HCT116 (cell line): ENCODE results near the gene EXOC4. TPM values are rescaled to one million over a fixed set of nuclear protein-coding genes. Genes with fewer than 3 reads are reported as not detected.

Source experiments
- ATAC-seq: fragments of 200-7000 bp; cut with Tn5 transposase; 2 replicates; pipeline ENCODE4 v1.9.1; 2020; ENCODE audit warnings: mild to moderate bottlenecking, moderate library complexity
- BruUV-seq: library from RNA; stranded (reverse); fragments of 400-500 nt; replicated peaks from 2 replicates; lab custom pipeline; 2021; lab: Mats Ljungman, UMichigan
- CTCF ChIA-PET: fragments of 300-600 bp; sonication (Branson Sonifier 250); formaldehyde crosslinking; loops from one replicate; lab custom pipeline; 2021; ENCODE audit warnings: antibody characterized with exemption; lab: Charles Lee
- POLR2A ChIA-PET: fragments of 300-600, 350-600 bp; sonication (Branson Sonifier 250); formaldehyde crosslinking; loops from one replicate; lab custom pipeline; 2021; ENCODE audit warnings: antibody characterized with exemption; lab: Charles Lee
- RAD21 ChIA-PET, 2 experiments: fragments of 300-600 bp; sonication (Branson Sonifier 250); formaldehyde crosslinking; loops; one replicate each; lab custom pipeline; 2023; ENCODE audit warnings: low total read pairs in 2 of 2; ENCODE audit not compliant: uncharacterized antibody in 2 of 2, unreplicated experiment in 2 of 2, low non-redundant PET in 1 of 2; lab: Charles Lee
- DNase-seq: peaks from one replicate; pipeline ENCODE4 v3.0.0-alpha.2; 2010; ENCODE audit warnings: low read depth, low spot score
- H2AFZ ChIP-seq: fragments of 200-600 bp; shearing (Covaris generic), sonication (generic); 2 replicates; pipeline ENCODE4 v1.6.1; 2017; ENCODE audit warnings: low read depth, mixed run types, mixed read lengths, antibody characterized with exemption, low read length; ENCODE audit not compliant: poor library complexity, severe bottlenecking
- H3K27ac ChIP-seq: 2 replicates; pipeline ENCODE4 v1.5.1; 2012; ENCODE audit warnings: low read depth, low read length
- H3K27me3 ChIP-seq: fragments of 200-600 bp; sonication (generic); 2 replicates; pipeline ENCODE4 v1.6.1; 2016; ENCODE audit warnings: mixed run types, low read length, mixed read lengths; ENCODE audit not compliant: insufficient read depth
- H3K36me3 ChIP-seq, 2 experiments: fragments of 200-500 bp in 1 of 2; fragments of 200-600 bp in 1 of 2; sonication (Bioruptor generic) in 1 of 2; sonication (generic) in 1 of 2; 2 replicates each; pipeline versions ENCODE4 v1.5.1 to v1.6.1; 2014 to 2016; ENCODE audit warnings: low read length in 2 of 2, inconsistent platforms in 1 of 2, mixed read lengths in 1 of 2, mixed run types in 1 of 2; ENCODE audit not compliant: insufficient read depth in 2 of 2, control insufficient read depth in 1 of 2
- H3K4me1 ChIP-seq, 2 experiments: fragments of 200-600 bp in 1 of 2; sonication (generic) in 1 of 2; 2 replicates each; pipeline versions ENCODE4 v1.5.1 to v1.6.1; 2012 to 2017; ENCODE audit warnings: low read length in 2 of 2, inconsistent platforms in 1 of 2, mild to moderate bottlenecking in 1 of 2, mixed read lengths in 1 of 2, mixed run types in 1 of 2, moderate library complexity in 1 of 2; ENCODE audit not compliant: insufficient read depth in 2 of 2, control insufficient read depth in 1 of 2
- H3K4me2 ChIP-seq: fragments of 200-600 bp; sonication (generic); 2 replicates; pipeline ENCODE4 v1.6.1; 2017; ENCODE audit warnings: mixed run types, low read length, mixed read lengths
- H3K4me3 ChIP-seq, 2 experiments: fragments of 200-600 bp in 1 of 2; sonication (generic) in 1 of 2; replicated peaks in 1 of 2; 2 replicates each; pipeline ENCODE4 v1.5.1; 2011 to 2016; ENCODE audit warnings: low read length in 2 of 2, control low read depth in 1 of 2, low read depth in 1 of 2, mild to moderate bottlenecking in 1 of 2, mixed read lengths in 1 of 2, mixed run types in 1 of 2
- H3K79me2 ChIP-seq: fragments of 200-600 bp; sonication (generic); 2 replicates; pipeline ENCODE4 v1.6.1; 2017; ENCODE audit warnings: mild to moderate bottlenecking, mixed run types, low read length, moderate library complexity, mixed read lengths; ENCODE audit not compliant: insufficient read depth
- H3K9ac ChIP-seq: fragments of 200-600 bp; sonication (generic); 2 replicates; pipeline ENCODE4 v1.6.1; 2016; ENCODE audit warnings: low read length, mixed read lengths
- H3K9me2 ChIP-seq: fragments of 200-600 bp; sonication (generic), shearing (Covaris generic); 2 replicates; pipeline ENCODE4 v1.6.1; 2017; ENCODE audit warnings: mixed run types, mild to moderate bottlenecking, moderate library complexity; ENCODE audit not compliant: insufficient read depth
- H3K9me3 ChIP-seq, 2 experiments: fragments of 200-500 bp in 1 of 2; fragments of 200-600 bp in 1 of 2; sonication (Bioruptor generic) in 1 of 2; sonication (generic) in 1 of 2; 2 replicates each; pipeline ENCODE4 v1.6.1; 2014 to 2017; ENCODE audit warnings: low read length in 2 of 2, mixed read lengths in 2 of 2, inconsistent platforms in 1 of 2, low read depth in 1 of 2, mild to moderate bottlenecking in 1 of 2, mixed run types in 1 of 2, moderate library complexity in 1 of 2; ENCODE audit not compliant: control insufficient read depth in 1 of 2, insufficient read depth in 1 of 2
- H4K20me1 ChIP-seq: fragments of 200-600 bp; sonication (generic), shearing (Covaris generic); 2 replicates; pipeline ENCODE4 v1.6.1; 2017; ENCODE audit warnings: mixed run types, mild to moderate bottlenecking, moderate library complexity; ENCODE audit not compliant: insufficient read depth
- EGR1 ChIP-seq: IDR thresholded peaks from 2 replicates; pipeline ENCODE4 v1.6.1; 2012; ENCODE audit warnings: low read depth
- EZH2phosphoT487 ChIP-seq: fragments of 200-600 bp; IDR thresholded peaks from 2 replicates; pipeline ENCODE4 v1.6.1; 2018; ENCODE audit warnings: antibody characterized with exemption, borderline replicate concordance
- JUND ChIP-seq: IDR thresholded peaks from 2 replicates; pipeline ENCODE4 v1.6.1; 2012
- RAD21 ChIP-seq: IDR thresholded peaks from 2 replicates; pipeline ENCODE4 v1.6.1; 2012; ENCODE audit warnings: low read depth, mild to moderate bottlenecking
- SIN3A ChIP-seq: IDR thresholded peaks from 2 replicates; pipeline ENCODE4 v1.6.1; 2012; ENCODE audit warnings: low read depth
- SRF ChIP-seq: IDR thresholded peaks from 2 replicates; pipeline ENCODE4 v1.6.1; 2012; ENCODE audit warnings: low read depth
- TCF7L2 ChIP-seq: IDR thresholded peaks from 2 replicates; pipeline ENCODE4 v1.7.0; 2011; ENCODE audit warnings: borderline replicate concordance, inconsistent platforms; ENCODE audit not compliant: insufficient read depth, insufficient read length; ENCODE audit errors: extremely low read depth
- YY1 ChIP-seq: IDR thresholded peaks from 2 replicates; pipeline ENCODE4 v1.6.1; 2011; ENCODE audit warnings: low read length, low read depth, moderate library complexity, mild to moderate bottlenecking; ENCODE audit not compliant: insufficient replicate concordance; ENCODE audit errors: extremely low read depth
- ZFX ChIP-seq: fragments of 450-650 bp; IDR thresholded peaks from 2 replicates; pipeline ENCODE4 v1.6.1; 2017
- ZNF274 ChIP-seq: fragments of 200-500 bp; sonication (Bioruptor generic); IDR thresholded peaks from 2 replicates; pipeline ENCODE4 v1.6.1; 2014; ENCODE audit warnings: mild to moderate bottlenecking, low read depth, low read length, inconsistent platforms
- intact Hi-C: fragments of 100-400 bp; cut with micrococcal nuclease; formaldehyde crosslinking; loops from 2 replicates; pipeline ENCODE4 v1.10.0; 2022
- total RNA-seq: library from RNA; stranded (reverse); gene quantifications from one replicate; pipeline ENCODE4 v1.2.1, GENCODE V29; 2021; ENCODE audit not compliant: unreplicated experiment
- TF ChIP-seq, protein P1 (sequence below): IDR thresholded peaks from 2 replicates; pipeline ENCODE4 v1.6.1; 2011; ENCODE audit warnings: mild to moderate bottlenecking, low read length, moderate library complexity; ENCODE audit not compliant: insufficient replicate concordance; ENCODE audit errors: extremely low read depth
- TF ChIP-seq, protein P2 (sequence below), 3 experiments: fragments of 200-600 bp in 1 of 3; sonication (generic) in 1 of 3; IDR thresholded peaks in 2 of 3; conservative IDR thresholded peaks in 1 of 3; 2 replicates each; pipeline ENCODE4 v1.5.1; 2012 to 2017; ENCODE audit warnings: low read depth in 2 of 3, low read length in 2 of 3, antibody characterized with exemption in 1 of 3, borderline replicate concordance in 1 of 3, control low read depth in 1 of 3, mild to moderate bottlenecking in 1 of 3, mixed read lengths in 1 of 3, mixed run types in 1 of 3, moderate library complexity in 1 of 3; ENCODE audit not compliant: insufficient read depth in 1 of 3
- TF ChIP-seq, protein P3 (sequence below): IDR thresholded peaks from 2 replicates; pipeline ENCODE4 v1.6.1; 2012; ENCODE audit warnings: low read depth
- TF ChIP-seq, protein P4 (sequence below): IDR thresholded peaks from 2 replicates; pipeline ENCODE4 v1.6.1; 2012

The EXOC4 gene
- total RNA-seq, 1 experiment from 2014 or later: 40.3 TPM

DNA sequence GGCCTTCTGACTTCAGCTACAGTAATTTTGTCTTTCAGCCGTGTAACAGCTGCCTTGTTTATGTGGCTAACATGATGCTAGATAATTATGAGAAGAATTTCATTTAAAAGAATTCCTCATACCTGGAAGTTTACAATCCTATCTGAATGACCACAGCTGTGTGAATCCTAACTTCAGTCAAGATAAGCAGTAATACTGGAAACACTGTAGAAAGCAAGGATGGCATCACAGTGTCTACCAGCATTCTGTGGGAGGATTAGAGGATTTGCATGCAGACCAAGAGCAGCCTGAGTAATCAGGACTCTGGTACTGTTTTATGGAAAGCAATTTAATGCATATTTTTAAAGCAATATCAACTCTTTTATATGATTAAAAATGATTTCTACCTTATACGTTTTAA, 282.4 kb downstream of the EXOC4 start:
- RAD21 ChIA-PET: no interaction called here
- CTCF ChIA-PET: no interaction called here
- TF ChIP-seq TCF7L2 (no peak), RAD21 (no peak), ZFX (no peak), YY1 (no peak), SIN3A (no peak), EZH2phosphoT487 (no peak), ZNF274 (no peak), EGR1 (no peak), SRF (no peak), JUND (no peak)
- TF ChIP-seq, protein P1, sequence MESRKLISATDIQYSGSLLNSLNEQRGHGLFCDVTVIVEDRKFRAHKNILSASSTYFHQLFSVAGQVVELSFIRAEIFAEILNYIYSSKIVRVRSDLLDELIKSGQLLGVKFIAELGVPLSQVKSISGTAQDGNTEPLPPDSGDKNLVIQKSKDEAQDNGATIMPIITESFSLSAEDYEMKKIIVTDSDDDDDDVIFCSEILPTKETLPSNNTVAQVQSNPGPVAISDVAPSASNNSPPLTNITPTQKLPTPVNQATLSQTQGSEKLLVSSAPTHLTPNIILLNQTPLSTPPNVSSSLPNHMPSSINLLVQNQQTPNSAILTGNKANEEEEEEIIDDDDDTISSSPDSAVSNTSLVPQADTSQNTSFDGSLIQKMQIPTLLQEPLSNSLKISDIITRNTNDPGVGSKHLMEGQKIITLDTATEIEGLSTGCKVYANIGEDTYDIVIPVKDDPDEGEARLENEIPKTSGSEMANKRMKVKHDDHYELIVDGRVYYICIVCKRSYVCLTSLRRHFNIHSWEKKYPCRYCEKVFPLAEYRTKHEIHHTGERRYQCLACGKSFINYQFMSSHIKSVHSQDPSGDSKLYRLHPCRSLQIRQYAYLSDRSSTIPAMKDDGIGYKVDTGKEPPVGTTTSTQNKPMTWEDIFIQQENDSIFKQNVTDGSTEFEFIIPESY: no peak
- TF ChIP-seq, protein P2, sequence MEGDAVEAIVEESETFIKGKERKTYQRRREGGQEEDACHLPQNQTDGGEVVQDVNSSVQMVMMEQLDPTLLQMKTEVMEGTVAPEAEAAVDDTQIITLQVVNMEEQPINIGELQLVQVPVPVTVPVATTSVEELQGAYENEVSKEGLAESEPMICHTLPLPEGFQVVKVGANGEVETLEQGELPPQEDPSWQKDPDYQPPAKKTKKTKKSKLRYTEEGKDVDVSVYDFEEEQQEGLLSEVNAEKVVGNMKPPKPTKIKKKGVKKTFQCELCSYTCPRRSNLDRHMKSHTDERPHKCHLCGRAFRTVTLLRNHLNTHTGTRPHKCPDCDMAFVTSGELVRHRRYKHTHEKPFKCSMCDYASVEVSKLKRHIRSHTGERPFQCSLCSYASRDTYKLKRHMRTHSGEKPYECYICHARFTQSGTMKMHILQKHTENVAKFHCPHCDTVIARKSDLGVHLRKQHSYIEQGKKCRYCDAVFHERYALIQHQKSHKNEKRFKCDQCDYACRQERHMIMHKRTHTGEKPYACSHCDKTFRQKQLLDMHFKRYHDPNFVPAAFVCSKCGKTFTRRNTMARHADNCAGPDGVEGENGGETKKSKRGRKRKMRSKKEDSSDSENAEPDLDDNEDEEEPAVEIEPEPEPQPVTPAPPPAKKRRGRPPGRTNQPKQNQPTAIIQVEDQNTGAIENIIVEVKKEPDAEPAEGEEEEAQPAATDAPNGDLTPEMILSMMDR (IDR thresholded peaks at IDR 0.05 in 2 of 3, conservative IDR thresholded peaks at IDR 0.05 in 1 of 3; ENCODE audit: borderline replicate concordance in 1 of 3, insufficient read depth in 1 of 3, low read depth in 2 of 3, low read length in 2 of 3): no peak
- TF ChIP-seq, protein P3, sequence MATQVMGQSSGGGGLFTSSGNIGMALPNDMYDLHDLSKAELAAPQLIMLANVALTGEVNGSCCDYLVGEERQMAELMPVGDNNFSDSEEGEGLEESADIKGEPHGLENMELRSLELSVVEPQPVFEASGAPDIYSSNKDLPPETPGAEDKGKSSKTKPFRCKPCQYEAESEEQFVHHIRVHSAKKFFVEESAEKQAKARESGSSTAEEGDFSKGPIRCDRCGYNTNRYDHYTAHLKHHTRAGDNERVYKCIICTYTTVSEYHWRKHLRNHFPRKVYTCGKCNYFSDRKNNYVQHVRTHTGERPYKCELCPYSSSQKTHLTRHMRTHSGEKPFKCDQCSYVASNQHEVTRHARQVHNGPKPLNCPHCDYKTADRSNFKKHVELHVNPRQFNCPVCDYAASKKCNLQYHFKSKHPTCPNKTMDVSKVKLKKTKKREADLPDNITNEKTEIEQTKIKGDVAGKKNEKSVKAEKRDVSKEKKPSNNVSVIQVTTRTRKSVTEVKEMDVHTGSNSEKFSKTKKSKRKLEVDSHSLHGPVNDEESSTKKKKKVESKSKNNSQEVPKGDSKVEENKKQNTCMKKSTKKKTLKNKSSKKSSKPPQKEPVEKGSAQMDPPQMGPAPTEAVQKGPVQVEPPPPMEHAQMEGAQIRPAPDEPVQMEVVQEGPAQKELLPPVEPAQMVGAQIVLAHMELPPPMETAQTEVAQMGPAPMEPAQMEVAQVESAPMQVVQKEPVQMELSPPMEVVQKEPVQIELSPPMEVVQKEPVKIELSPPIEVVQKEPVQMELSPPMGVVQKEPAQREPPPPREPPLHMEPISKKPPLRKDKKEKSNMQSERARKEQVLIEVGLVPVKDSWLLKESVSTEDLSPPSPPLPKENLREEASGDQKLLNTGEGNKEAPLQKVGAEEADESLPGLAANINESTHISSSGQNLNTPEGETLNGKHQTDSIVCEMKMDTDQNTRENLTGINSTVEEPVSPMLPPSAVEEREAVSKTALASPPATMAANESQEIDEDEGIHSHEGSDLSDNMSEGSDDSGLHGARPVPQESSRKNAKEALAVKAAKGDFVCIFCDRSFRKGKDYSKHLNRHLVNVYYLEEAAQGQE: no peak
- TF ChIP-seq, protein P4, sequence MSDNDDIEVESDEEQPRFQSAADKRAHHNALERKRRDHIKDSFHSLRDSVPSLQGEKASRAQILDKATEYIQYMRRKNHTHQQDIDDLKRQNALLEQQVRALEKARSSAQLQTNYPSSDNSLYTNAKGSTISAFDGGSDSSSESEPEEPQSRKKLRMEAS: no peak
- no peak overlapping the region for H3K4me3 ChIP-seq
- H3K4me1 ChIP-seq: no peaks in the 10 kb centered on the region
- H3K79me2 ChIP-seq: no peaks in the 10 kb centered on the region
- no peaks in the 10 kb centered on the region for H3K27me3 ChIP-seq
- H4K20me1 ChIP-seq: no peaks in the 10 kb centered on the region; the same call in 1 of the 2 replicates
- H2AFZ ChIP-seq: no peak overlapping the region
- H3K9ac ChIP-seq: no peak overlapping the region
- H3K9me2 ChIP-seq: no peaks in the 10 kb centered on the region
- no peaks in the 10 kb centered on the region for H3K9me3 ChIP-seq
- H3K27ac ChIP-seq: no peak overlapping the region
- no peaks in the 10 kb centered on the region for H3K36me3 ChIP-seq
- BruUV-seq: no TSS peak
- intact Hi-C loops: no loop called here
- POLR2A ChIA-PET: no interaction called here
- ATAC-seq (no peak), DNase-seq (no peak)
- no peak overlapping the region for H3K4me2 ChIP-seq
